Stimulated activated CD4-positive, alpha-beta T cell treated with anti-CD3 and anti-CD28 coated beads, Interleukin-4, amount 100 ng/mL, for 4 hours (primary cell): ENCODE measurements around the gene TDRD3.

Experiments used
- DNase-seq, 2 experiments: peaks; one replicate each; pipeline ENCODE4 v3.0.0-alpha.2; 2020

The TDRD3 gene

GRCh38 chr13:60463787-60464186, 66.8 kb downstream of the TDRD3 start:
- no peak for DNase-seq

GRCh38 chr13:60467098-60467497, 70.1 kb downstream of the TDRD3 start:
- no peak for DNase-seq

DNA sequence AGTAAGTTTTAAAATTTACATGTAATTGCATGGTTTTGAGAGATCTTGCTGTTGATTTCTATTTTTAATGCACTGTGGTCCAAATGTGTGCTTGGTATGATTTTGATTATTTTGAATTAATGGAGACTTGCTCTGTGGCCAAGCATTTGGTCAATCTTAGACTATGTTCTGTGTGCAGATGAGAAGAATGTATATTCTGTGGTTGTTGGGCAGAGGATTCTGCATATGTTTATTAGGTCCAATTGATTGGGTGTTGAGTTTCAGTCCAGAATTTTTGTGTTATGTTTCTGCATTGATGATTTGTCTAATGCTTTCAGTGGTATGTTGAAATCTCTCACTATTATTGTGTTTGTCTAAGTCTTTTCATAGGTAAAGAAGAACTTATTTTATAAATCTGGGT, 82.3 kb downstream of the TDRD3 start:
- DNase-seq, result no peak

- no peak for DNase-seq
These were observed 85.0 kb downstream of the TDRD3 start for GRCh38 chr13:60482012-60482411.

- no peak for DNase-seq
These were observed 87.8 kb downstream of the TDRD3 start for GRCh38 chr13:60484865-60485264.

GRCh38 chr13:60491531-60491930, 94.5 kb downstream of the TDRD3 start:
- DNase-seq, result no peak

DNA sequence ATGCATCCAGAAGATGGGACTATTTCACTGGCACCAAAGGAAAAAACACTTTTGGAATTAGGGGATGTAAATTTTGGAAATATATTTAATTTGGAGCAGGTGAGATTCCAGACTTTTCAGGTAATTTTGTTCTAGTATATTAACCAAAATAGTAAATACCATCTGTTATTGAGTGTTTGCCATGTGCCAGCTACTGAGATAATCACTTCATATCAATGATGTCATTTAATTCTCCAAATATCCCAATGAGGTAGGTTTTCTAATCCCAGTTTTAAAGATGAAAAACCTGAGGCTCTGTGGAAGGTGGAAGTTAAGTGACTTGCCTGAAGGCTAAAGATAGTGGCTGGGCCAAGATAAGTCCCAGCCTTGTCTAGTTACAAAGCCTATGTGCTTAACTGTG, 95.2 kb downstream of the TDRD3 start:
- DNase-seq, result no peak

- DNase-seq, result no peak
These were observed 97.3 kb downstream of the TDRD3 start for GRCh38 chr13:60494296-60494695.

DNA sequence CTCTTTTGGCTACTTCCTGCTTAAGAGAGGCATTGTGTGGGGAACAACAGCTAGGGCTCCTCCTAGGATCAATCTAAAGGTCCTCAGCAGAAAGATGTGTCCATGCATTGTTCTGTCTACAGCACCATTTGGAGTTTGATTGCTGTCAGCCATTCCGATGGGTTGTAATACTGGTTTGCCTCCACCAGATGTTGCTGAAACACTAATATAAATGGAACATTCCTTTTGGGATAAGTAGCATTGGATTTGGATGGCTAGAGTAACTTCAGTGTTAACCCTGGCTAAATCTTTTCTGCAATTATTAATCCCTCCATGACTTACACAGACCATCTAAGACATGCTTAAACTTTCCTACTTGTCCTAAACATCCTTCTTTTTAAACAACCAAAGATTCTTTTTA, 104.2 kb downstream of the TDRD3 start:
- DNase-seq, result no peak

- no peak for DNase-seq
These were observed 112.8 kb downstream of the TDRD3 start for GRCh38 chr13:60509601-60510386.

DNA sequence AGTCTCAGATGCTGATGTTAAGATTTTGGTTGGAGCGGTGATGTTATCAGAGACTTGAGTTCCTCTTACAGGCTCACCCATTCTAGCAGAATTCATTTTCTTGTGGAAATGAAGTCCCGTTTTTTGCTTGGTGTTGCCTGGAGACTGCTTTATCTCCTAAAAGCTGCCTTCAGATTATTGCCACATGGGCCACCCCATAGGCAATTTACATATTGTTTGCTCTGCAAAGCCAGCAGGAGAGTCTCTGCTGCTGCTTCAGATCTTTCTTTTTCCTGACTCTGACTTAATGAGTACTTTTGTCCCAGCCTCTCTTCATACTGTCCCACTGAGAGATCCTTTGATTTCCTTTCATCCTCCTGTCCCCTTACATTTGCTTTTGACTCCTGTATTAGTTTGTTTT, 114.6 kb downstream of the TDRD3 start:
- no peak for DNase-seq

DNA sequence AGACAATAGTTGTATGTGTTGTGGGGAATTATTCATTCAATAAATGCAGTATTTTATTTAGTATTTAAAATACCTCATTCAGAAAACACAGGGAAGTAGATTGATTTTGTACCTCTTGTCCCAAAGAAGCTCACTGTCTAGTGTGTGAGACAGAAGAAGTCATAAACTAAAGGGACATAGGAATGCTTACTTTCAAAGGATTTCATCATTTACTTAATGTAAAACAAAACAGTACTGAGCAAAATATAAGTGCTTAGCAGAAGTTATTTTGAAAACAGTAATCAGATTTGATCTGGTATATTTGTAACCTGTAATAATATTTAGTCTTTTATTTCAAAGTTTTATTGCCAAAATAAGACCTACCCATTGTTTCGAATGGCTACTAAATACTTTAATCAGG, 117.9 kb downstream of the TDRD3 start:
- DNase-seq, result no peak

GRCh38 chr13:60519496-60519895, 122.5 kb downstream of the TDRD3 start:
- no peak for DNase-seq

GRCh38 chr13:60520902-60521569, 124.0 kb downstream of the TDRD3 start:
- DNase-seq, result no peak

GRCh38 chr13:60538566-60538965, 141.5 kb downstream of the TDRD3 start:
- DNase-seq, result no peak

- no peak for DNase-seq
These were observed 143.3 kb downstream of the TDRD3 start for GRCh38 chr13:60540276-60540675.

GRCh38 chr13:60562096-60562780, 165.2 kb downstream of the TDRD3 start:
- DNase-seq, result no peak

- DNase-seq, result no peak
These were observed 174.6 kb downstream of the TDRD3 start for GRCh38 chr13:60571571-60571970.

GRCh38 chr13:60572003-60572798, 175.2 kb downstream of the TDRD3 start:
- DNase-seq, result no peak

- no peak for DNase-seq
These were observed 175.8 kb downstream of the TDRD3 start for GRCh38 chr13:60572855-60573254.

- no peak for DNase-seq
These were observed 177.7 kb downstream of the TDRD3 start for GRCh38 chr13:60574735-60575134.

DNA sequence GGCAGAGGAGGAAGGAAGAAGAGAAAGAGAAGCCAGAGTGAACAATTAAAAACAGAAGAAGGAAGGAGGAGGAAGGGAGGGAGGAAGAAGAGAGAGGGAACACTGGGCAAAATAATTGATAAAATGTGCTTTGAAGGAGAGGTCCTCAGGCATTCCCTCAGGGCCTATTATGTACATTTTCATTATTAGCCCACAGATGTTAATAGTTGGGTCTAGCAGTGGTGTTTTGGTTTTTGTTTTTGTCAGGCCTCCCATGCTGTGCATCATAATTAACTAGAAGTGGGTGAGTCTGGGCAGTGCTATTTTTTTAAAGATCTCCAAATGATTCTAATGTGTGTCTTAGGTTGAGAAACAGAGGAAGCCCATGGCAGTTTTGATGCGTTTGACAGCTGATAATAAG, 178.1 kb downstream of the TDRD3 start:
- DNase-seq, result no peak

DNA sequence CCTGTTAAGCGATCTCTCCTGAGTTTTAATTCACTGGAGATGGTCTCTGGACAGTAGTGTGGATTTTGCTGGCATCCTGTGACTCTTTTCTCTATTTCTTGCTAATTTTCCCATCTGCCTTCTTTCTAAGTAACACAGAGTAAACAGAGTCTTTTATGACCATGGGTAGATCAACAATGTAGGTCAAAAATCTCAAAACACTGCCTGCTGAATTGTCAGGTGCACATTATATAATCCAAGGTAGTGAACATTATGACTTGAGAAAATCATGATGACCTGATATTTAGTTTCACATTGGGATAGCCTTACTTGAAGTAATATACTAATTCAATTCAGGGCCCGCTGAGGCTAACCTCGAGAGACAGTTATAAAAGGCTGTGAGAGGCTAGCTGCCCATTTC, 180.7 kb downstream of the TDRD3 start:
- no peak for DNase-seq
